Naive thymus-derived CD4-positive, alpha-beta T cell (primary cell): ENCODE measurements around the gene SNX25. TPM values are rescaled to one million over a fixed set of nuclear protein-coding genes. Genes with fewer than 3 reads are reported as not detected.
"Not testable (repeated sequence)": the region's sequence is repeated elsewhere in the genome, so short reads cannot be mapped to it uniquely, and the experiment has no call there.

ENCODE experiments used
- ATAC-seq: fragments of 150-1000 bp; cut with Tn5 transposase; 2 replicates; pipeline ENCODE4 v1.10.0; 2021; ENCODE audit warnings: mild to moderate bottlenecking, moderate library complexity
- CTCF ChIA-PET: fragments of 350-600 bp; sonication (Branson Sonifier 250); formaldehyde crosslinking; loops from one replicate; lab custom pipeline; 2021; ENCODE audit warnings: antibody characterized with exemption; lab: Charles Lee
- POLR2A ChIA-PET: fragments of 350-600 bp; sonication (Branson Sonifier 250); formaldehyde crosslinking; loops from one replicate; lab custom pipeline; 2021; ENCODE audit warnings: antibody characterized with exemption, inconsistent platforms; lab: Charles Lee
- DNase-seq, 9 donors: peaks; one replicate each; pipeline versions ENCODE4 v3.0.0 to v3.0.0-alpha.2; 2020 to 2022; ENCODE audit warnings: mixed read lengths in 1 of 9
- H3K27ac ChIP-seq: one replicate; pipeline ENCODE4 v1.7.0; 2013; ENCODE audit warnings: mild to moderate bottlenecking, low read depth, low read length, moderate library complexity
- H3K27me3 ChIP-seq, 2 donors: one replicate each; pipeline ENCODE4 v1.7.0; 2013; ENCODE audit warnings: low read length in 2 of 2, mild to moderate bottlenecking in 2 of 2, moderate library complexity in 2 of 2; ENCODE audit not compliant: control insufficient read depth in 2 of 2, insufficient read depth in 2 of 2
- H3K36me3 ChIP-seq, 3 experiments: 1 replicate in 2 of 3; 2 replicates in 1 of 3; pipeline ENCODE4 v1.7.0; 2013; ENCODE audit warnings: low read length in 3 of 3, mild to moderate bottlenecking in 3 of 3, moderate library complexity in 1 of 3; ENCODE audit not compliant: insufficient read depth in 3 of 3, control insufficient read depth in 2 of 3
- H3K4me1 ChIP-seq, 2 donors: one replicate each; pipeline ENCODE4 v1.7.0; 2013; ENCODE audit warnings: low read length in 2 of 2, mild to moderate bottlenecking in 2 of 2, moderate library complexity in 1 of 2; ENCODE audit not compliant: control insufficient read depth in 2 of 2, insufficient read depth in 2 of 2
- H3K4me3 ChIP-seq: 2 replicates; pipeline ENCODE4 v1.7.0; 2013; ENCODE audit warnings: mild to moderate bottlenecking, low read length
- H3K9me3 ChIP-seq, 3 experiments: 1 replicate in 2 of 3; 2 replicates in 1 of 3; pipeline ENCODE4 v1.7.0; 2013; ENCODE audit warnings: low read length in 3 of 3; ENCODE audit not compliant: control insufficient read depth in 2 of 3
- H3K27ac Mint-ChIP-seq, 9 donors: one replicate each; pipeline ENCODE4 v1.8.0; 2020 to 2022; ENCODE audit warnings: mixed read lengths in 9 of 9, mild to moderate bottlenecking in 8 of 9, moderate library complexity in 5 of 9, inconsistent platforms in 2 of 9
- H3K27me3 Mint-ChIP-seq, 5 donors: one replicate each; pipeline ENCODE4 v1.8.0; 2021 to 2022; ENCODE audit warnings: mixed read lengths in 5 of 5, mild to moderate bottlenecking in 1 of 5
- H3K36me3 Mint-ChIP-seq, 5 donors: one replicate each; pipeline ENCODE4 v1.8.0; 2020 to 2022; ENCODE audit warnings: mixed read lengths in 5 of 5, mild to moderate bottlenecking in 3 of 5, inconsistent platforms in 1 of 5
- H3K4me1 Mint-ChIP-seq, 7 donors: one replicate each; pipeline ENCODE4 v1.8.0; 2020 to 2022; ENCODE audit warnings: mixed read lengths in 7 of 7, mild to moderate bottlenecking in 3 of 7, inconsistent platforms in 1 of 7
- H3K4me3 Mint-ChIP-seq, 10 donors: one replicate each; pipeline ENCODE4 v1.8.0; 2020 to 2022; ENCODE audit warnings: mild to moderate bottlenecking in 10 of 10, mixed read lengths in 10 of 10, moderate library complexity in 6 of 10, inconsistent platforms in 2 of 10
- H3K9me3 Mint-ChIP-seq, 11 donors: one replicate each; pipeline ENCODE4 v1.8.0; 2020 to 2022; ENCODE audit warnings: mixed read lengths in 11 of 11, mild to moderate bottlenecking in 4 of 11, inconsistent platforms in 1 of 11, moderate library complexity in 1 of 11
- intact Hi-C, 2 donors: fragments of 100-400 bp; cut with micrococcal nuclease; formaldehyde crosslinking; loops; one replicate each; pipeline ENCODE4 v1.15.1; 2023
- polyA plus RNA-seq, 2 donors: library from polyadenylated mRNA; unstranded; fragments of 300-500 nt; fragmentation: Illumina TruSeq; gene quantifications; one replicate each; pipeline ENCODE4 v1.2.3, GENCODE V29; 2021
- total RNA-seq, 6 experiments: library from RNA in 5 of 6; stranded (reverse) in 5 of 6; gene quantifications; 1 replicate in 5 of 6; 2 replicates in 1 of 6; pipeline ENCODE4 v1.2.3 and lab custom pipeline; 2021 to 2026

SNX25 gene
- total and polyA plus RNA-seq, 7 experiments from 2014 or later: 3.9 to 18.9 (median 9.8) TPM

GRCh38 chr4:185203486-185204237 is 5.7 kb upstream of the SNX25 start, which contains the start of gene CFAP97:
Gene CFAP97, minus strand, starts transcription at chr4:185204000. Its CDS starts 12,804 bp downstream, at chr4:185191196.
- Mint-ChIP-seq H3K9me3 (no peaks in the 10 kb centered on the region), H3K36me3 (peaks cover 0 to 7% (median 3%) of the 10 kb centered on the region in 5 donors), H3K4me3 (peak within 1 kb of the TSS; percentile 87 to 99 (median 96)), H3K27ac (peak within 1 kb of the TSS; percentile 95 to 99 (median 98)), H3K27me3 (peaks cover 0 to 3% (median 0%) of the 10 kb centered on the region in 5 donors), H3K4me1 (peaks cover 28 to 60% (median 53%) of the 10 kb centered on the region in 7 donors)
- H3K27me3 ChIP-seq: no peaks in the 10 kb centered on the region
- DNase-seq: peak; percentile 78 to 90 (median 85)
- H3K27ac ChIP-seq: peak within 1 kb of the TSS; percentile 75
- peak within 1 kb of the TSS; percentile 64 for H3K4me3 ChIP-seq
- peak; percentile 89 for ATAC-seq
- ChIA-PET CTCF (no interaction called here), POLR2A (interaction anchor here (0.6 to 1.0 kb wide), 3 partner anchors 47 to 1756 kb away, joined by 3 to 7 read pairs (median 3); no protein-coding TSS in a partner anchor)
- H3K4me1 ChIP-seq: peaks cover 22% of the 10 kb centered on the region in 2 donors
- no peaks in the 10 kb centered on the region for H3K9me3 ChIP-seq
- intact Hi-C loops: loop anchor here (1.0 to 10.0 kb wide), 25 partner anchors 20 to 1759 kb away; partner anchors contain the start of genes CASP3 (in 2 of the 2), CCDC110 (in 2 of the 2), CENPU (in 2 of the 2) and CYP4V2 (in 2 of the 2)
- no peaks in the 10 kb centered on the region for H3K36me3 ChIP-seq

GRCh38 chr4:185204238-185204910 is 5.0 kb upstream of the SNX25 start:
- H3K4me3 ChIP-seq: peak overlapping the region; percentile 64
- intact Hi-C loops: loop anchor here (1.0 to 10.0 kb wide), 21 partner anchors 37 to 1760 kb away; partner anchors contain the start of genes CASP3 (in 2 of the 2), CENPU (in 2 of the 2), IRF2 (in 2 of the 2) and PRIMPOL (in 2 of the 2)
- H3K4me1 ChIP-seq: peaks cover 26 to 27% of the 10 kb centered on the region in 2 donors
- POLR2A ChIA-PET: interaction anchor here (0.6 to 1.0 kb wide), 5 partner anchors 46 to 1757 kb away, joined by 3 to 7 read pairs (median 3); partner anchors contain the start of gene LRP2BP
- no peaks in the 10 kb centered on the region for H3K27me3 ChIP-seq
- H3K27ac Mint-ChIP-seq: peak overlapping the region; percentile 81 to 98 (median 91)
- peaks cover 0 to 7% (median 3%) of the 10 kb centered on the region in 5 donors for H3K36me3 Mint-ChIP-seq
- H3K9me3 Mint-ChIP-seq: no peaks in the 10 kb centered on the region
- H3K4me3 Mint-ChIP-seq: peak overlapping the region; percentile 78 to 99 (median 94)
- CTCF ChIA-PET: no interaction called here
- H3K27me3 Mint-ChIP-seq: peaks cover 0 to 7% (median 0%) of the 10 kb centered on the region in 5 donors
- peaks cover 34 to 64% (median 59%) of the 10 kb centered on the region in 7 donors for H3K4me1 Mint-ChIP-seq
- no peaks in the 10 kb centered on the region for H3K36me3 ChIP-seq
- H3K27ac ChIP-seq: peak overlapping the region; percentile 75
- ATAC-seq (no peak), DNase-seq (no peak)
- no peaks in the 10 kb centered on the region for H3K9me3 ChIP-seq

- POLR2A ChIA-PET: interaction anchor here (0.8 to 1.0 kb wide), 2 partner anchors 47 to 49 kb away, joined by 5 to 7 read pairs; no protein-coding TSS in a partner anchor
- H3K36me3 Mint-ChIP-seq, H3K4me3 ChIP-seq, ATAC-seq, H3K36me3 ChIP-seq, DNase-seq, H3K27me3 Mint-ChIP-seq, H3K27me3 ChIP-seq, H3K9me3 ChIP-seq, CTCF ChIA-PET, H3K9me3 Mint-ChIP-seq: not testable (repeated sequence)
- H3K4me1 ChIP-seq: peaks cover 26 to 27% of the 10 kb centered on the region in 2 donors
- peak overlapping the region in 6 of 9 donors; percentile 88 to 98 (median 94) for H3K27ac Mint-ChIP-seq
- peaks cover 34 to 60% (median 54%) of the 10 kb centered on the region in 7 donors for H3K4me1 Mint-ChIP-seq
- intact Hi-C loops: loop anchor here (2.0 to 10.0 kb wide), 8 partner anchors 378 to 1760 kb away; partner anchors contain the start of genes ACSL1 (in 1 of the 2), CDKN2AIP (in 1 of the 2), ING2 (in 1 of the 2) and IRF2 (in 1 of the 2)
- peak overlapping the region in 9 of 10 donors; percentile 48 to 98 (median 92) for H3K4me3 Mint-ChIP-seq
- peak overlapping the region; percentile 75 for H3K27ac ChIP-seq
Observed at GRCh38 chr4:185205073-185205472, 4.3 kb upstream of the SNX25 start.

GRCh38 chr4:185205697-185206342 is 3.6 kb upstream of the SNX25 start:
- no peak overlapping the region for H3K4me3 ChIP-seq
- no peaks in the 10 kb centered on the region for H3K36me3 ChIP-seq
- Mint-ChIP-seq H3K4me1 (peaks cover 34 to 58% (median 53%) of the 10 kb centered on the region in 7 donors), H3K27ac (peak overlapping the region in 2 of 9 donors; percentile 15 to 49), H3K36me3 (peaks cover 0 to 3% (median 0%) of the 10 kb centered on the region in 5 donors), H3K4me3 (peak overlapping the region in 2 of 10 donors; percentile 13 to 16), H3K9me3 (no peaks in the 10 kb centered on the region), H3K27me3 (peaks cover 0 to 12% (median 0%) of the 10 kb centered on the region in 5 donors)
- DNase-seq: no peak
- no peaks in the 10 kb centered on the region for H3K27me3 ChIP-seq
- H3K9me3 ChIP-seq: no peaks in the 10 kb centered on the region
- ChIA-PET CTCF (no interaction called here), POLR2A (no interaction called here)
- H3K4me1 ChIP-seq: peaks cover 30% of the 10 kb centered on the region in 2 donors
- H3K27ac ChIP-seq: no peak overlapping the region
- no peak for ATAC-seq
- intact Hi-C loops: loop anchor here (2.0 to 10.0 kb wide), 8 partner anchors 379 to 1761 kb away; partner anchors contain the start of genes ACSL1 (in 1 of the 2), CDKN2AIP (in 1 of the 2), ING2 (in 1 of the 2) and IRF2 (in 1 of the 2)

GRCh38 chr4:185207466-185207865 is 1.9 kb upstream of the SNX25 start:
- peaks cover 0 to 15% (median 0%) of the 10 kb centered on the region in 5 donors for H3K27me3 Mint-ChIP-seq
- intact Hi-C loops: loop anchor here in 1 of 2 donors (5.0 to 10.0 kb wide), 5 partner anchors 380 to 1553 kb away; partner anchors contain the start of genes ACSL1, RWDD4 and TRAPPC11
- CTCF ChIA-PET: interaction anchor here (0.5 kb wide), 1 partner anchor 165 kb away, joined by 3 read pairs; no protein-coding TSS in a partner anchor
- no peaks in the 10 kb centered on the region for H3K9me3 Mint-ChIP-seq
- Histone ChIP-seq H3K36me3 (no peaks in the 10 kb centered on the region), H3K9me3 (no peaks in the 10 kb centered on the region), H3K27me3 (no peaks in the 10 kb centered on the region), H3K4me3 (no peak overlapping the region), H3K27ac (no peak overlapping the region), H3K4me1 (peaks cover 36 to 37% of the 10 kb centered on the region in 2 donors)
- no peak overlapping the region for H3K27ac Mint-ChIP-seq
- H3K4me3 Mint-ChIP-seq: no peak overlapping the region
- H3K4me1 Mint-ChIP-seq: peaks cover 37 to 57% (median 50%) of the 10 kb centered on the region in 7 donors
- ATAC-seq (no peak), DNase-seq (no peak)
- peaks cover 0 to 2% (median 0%) of the 10 kb centered on the region in 5 donors for H3K36me3 Mint-ChIP-seq
- POLR2A ChIA-PET: interaction anchor here (0.7 to 3.6 kb wide), 3 partner anchors 51 to 189 kb away, joined by 3 to 19 read pairs (median 4); partner anchors contain the start of genes ANKRD37 and LRP2BP
